Esophagus muscularis mucosa (tissue), 4 donors: ENCODE results near the gene AGO4.

ENCODE experiments used
- EP300 ChIP-seq: sonication (generic); formaldehyde crosslinking; IDR thresholded peaks from one replicate; pipeline ENCODE4 v1.6.1; 2017; ENCODE audit warnings: antibody characterized with exemption
- POLR2A ChIP-seq: fragments of 450-650 bp; IDR thresholded peaks from one replicate; pipeline ENCODE4 v1.6.1; 2017; ENCODE audit warnings: antibody characterized with exemption, moderate library complexity, mild to moderate bottlenecking, low read depth
- POLR2AphosphoS5 ChIP-seq, 2 donors: sonication (generic); formaldehyde crosslinking; IDR thresholded peaks; one replicate each; pipeline ENCODE4 v1.6.1; 2017; ENCODE audit warnings: antibody characterized with exemption in 2 of 2
- TF ChIP-seq, protein P1 (sequence below), 3 experiments: fragments of 200-600 bp in 2 of 3; fragments of 450-650 bp in 1 of 3; sonication (generic) in 2 of 3; IDR thresholded peaks; one replicate each; pipeline ENCODE4 v1.5.1; 2017 to 2019; ENCODE audit warnings: antibody characterized with exemption in 3 of 3, mild to moderate bottlenecking in 2 of 3, moderate library complexity in 1 of 3

DNA sequence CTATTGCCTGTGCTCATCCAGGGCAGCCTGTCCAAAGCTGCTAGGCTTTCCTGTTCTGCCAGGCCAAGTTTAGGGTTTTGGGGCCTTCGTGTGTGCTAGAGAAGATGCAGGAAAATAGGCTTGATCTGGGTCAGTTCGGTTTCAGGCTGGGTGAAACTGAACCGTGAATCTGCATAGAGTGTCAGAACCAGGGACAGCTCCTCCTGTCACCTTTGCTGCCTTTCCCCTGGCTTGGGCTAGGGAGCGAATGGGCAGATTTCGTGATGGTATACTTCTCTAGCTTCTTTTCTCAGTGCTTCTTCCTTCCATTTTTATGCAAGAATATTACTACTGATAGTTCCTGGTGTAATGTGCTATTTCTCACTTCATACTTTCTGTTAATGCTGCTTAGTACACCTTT lies 69.2 kb downstream of the AGO4 start:
- TF ChIP-seq, protein P1, sequence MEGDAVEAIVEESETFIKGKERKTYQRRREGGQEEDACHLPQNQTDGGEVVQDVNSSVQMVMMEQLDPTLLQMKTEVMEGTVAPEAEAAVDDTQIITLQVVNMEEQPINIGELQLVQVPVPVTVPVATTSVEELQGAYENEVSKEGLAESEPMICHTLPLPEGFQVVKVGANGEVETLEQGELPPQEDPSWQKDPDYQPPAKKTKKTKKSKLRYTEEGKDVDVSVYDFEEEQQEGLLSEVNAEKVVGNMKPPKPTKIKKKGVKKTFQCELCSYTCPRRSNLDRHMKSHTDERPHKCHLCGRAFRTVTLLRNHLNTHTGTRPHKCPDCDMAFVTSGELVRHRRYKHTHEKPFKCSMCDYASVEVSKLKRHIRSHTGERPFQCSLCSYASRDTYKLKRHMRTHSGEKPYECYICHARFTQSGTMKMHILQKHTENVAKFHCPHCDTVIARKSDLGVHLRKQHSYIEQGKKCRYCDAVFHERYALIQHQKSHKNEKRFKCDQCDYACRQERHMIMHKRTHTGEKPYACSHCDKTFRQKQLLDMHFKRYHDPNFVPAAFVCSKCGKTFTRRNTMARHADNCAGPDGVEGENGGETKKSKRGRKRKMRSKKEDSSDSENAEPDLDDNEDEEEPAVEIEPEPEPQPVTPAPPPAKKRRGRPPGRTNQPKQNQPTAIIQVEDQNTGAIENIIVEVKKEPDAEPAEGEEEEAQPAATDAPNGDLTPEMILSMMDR (IDR thresholded peaks at IDR 0.05) = no peak
- TF ChIP-seq POLR2A (no peak), POLR2AphosphoS5 (IDR thresholded peaks at IDR 0.05) (no peak), EP300 (no peak)
